ENCODE measurements around the gene FHIT.

FHIT gene

DNA sequence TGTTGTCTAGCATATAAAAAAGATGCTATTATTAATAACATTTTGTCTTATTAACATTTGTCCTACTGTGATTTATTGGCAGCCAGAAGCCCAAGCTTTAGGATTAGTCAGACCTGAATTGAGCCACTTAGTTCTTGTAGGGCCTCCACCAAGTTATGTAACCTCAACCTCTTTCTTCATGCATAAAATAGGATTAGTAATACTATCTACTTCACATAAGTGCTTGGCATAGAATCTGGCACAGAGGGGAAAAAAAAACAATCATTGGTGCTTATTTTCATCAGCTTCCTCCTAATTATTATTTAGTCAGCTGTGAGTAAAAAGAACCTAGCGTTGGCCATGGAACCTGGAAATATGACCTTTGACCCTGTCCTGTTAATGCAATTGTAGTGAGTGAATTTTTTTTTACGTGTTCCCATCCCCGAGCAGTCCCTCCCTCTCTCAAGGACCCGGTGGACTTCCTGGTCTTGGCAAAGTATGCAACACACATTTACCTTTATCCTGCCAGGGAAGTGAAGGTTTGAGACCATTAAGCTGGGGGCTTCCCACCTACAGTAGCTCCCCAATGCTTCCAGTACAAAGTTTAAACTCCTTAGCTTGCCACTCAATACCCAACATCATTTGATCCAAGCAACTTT, 136.8 kb downstream of the FHIT start:
- TF ChIP-seq, protein P1, sequence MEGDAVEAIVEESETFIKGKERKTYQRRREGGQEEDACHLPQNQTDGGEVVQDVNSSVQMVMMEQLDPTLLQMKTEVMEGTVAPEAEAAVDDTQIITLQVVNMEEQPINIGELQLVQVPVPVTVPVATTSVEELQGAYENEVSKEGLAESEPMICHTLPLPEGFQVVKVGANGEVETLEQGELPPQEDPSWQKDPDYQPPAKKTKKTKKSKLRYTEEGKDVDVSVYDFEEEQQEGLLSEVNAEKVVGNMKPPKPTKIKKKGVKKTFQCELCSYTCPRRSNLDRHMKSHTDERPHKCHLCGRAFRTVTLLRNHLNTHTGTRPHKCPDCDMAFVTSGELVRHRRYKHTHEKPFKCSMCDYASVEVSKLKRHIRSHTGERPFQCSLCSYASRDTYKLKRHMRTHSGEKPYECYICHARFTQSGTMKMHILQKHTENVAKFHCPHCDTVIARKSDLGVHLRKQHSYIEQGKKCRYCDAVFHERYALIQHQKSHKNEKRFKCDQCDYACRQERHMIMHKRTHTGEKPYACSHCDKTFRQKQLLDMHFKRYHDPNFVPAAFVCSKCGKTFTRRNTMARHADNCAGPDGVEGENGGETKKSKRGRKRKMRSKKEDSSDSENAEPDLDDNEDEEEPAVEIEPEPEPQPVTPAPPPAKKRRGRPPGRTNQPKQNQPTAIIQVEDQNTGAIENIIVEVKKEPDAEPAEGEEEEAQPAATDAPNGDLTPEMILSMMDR (IDR thresholded peaks at IDR 0.05; ENCODE audit: low read depth, low read length, missing control alignments): no peak
- DNase-seq (ENCODE audit: low read depth): no peak
- H3K4me3 ChIP-seq (ENCODE audit: low read depth, low read length): no peak overlapping the region

DNA sequence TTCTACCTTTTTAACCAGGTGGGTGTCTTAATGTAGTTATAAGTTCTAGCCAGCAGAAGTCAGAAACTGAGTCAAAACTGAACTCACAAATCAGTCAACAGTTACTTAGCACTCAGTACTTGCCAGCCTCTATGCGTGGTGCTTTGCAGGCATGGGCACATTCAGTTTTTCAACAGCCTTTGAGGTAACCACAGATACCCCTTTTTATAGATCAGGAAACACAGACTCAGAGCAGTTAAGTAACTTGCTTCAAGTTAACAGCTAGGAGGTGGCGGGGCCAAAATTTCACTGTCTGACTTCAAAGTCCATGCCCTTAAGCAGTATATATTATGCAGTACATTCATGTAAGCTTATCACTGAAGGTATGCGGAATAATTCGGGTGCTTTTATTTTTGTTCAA, 139.4 kb downstream of the FHIT start:
- TF ChIP-seq, protein P1 (IDR thresholded peaks at IDR 0.05; ENCODE audit: low read depth, low read length, missing control alignments): no peak
- no peak overlapping the region for H3K4me3 ChIP-seq (ENCODE audit: low read depth, low read length)
- peak; percentile 44 for DNase-seq (ENCODE audit: low read depth)

DNA sequence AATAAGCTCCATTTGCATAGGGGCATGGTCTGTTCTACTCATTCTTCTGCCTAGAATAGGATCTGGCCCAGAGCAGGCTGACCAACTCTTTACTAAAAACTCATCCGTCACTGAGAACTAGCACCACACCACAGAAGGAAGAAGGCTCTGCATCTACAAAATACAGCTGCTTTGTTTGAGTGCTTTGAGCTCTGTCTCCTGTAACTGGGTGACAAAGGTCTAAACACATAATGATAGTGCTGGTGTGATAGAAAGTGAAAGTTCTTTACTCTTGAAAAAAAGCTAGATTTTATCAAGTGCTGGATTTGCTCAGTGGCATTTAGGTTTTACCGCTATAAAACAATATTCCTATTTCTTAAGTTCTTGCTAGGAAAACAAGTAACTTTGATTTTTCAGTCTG, 140.7 kb downstream of the FHIT start:
- TF ChIP-seq, protein P1 (IDR thresholded peaks at IDR 0.05; ENCODE audit: low read depth, low read length, missing control alignments): no peak
- no peak overlapping the region for H3K4me3 ChIP-seq (ENCODE audit: low read depth, low read length)
- DNase-seq (ENCODE audit: low read depth): no peak

DNA sequence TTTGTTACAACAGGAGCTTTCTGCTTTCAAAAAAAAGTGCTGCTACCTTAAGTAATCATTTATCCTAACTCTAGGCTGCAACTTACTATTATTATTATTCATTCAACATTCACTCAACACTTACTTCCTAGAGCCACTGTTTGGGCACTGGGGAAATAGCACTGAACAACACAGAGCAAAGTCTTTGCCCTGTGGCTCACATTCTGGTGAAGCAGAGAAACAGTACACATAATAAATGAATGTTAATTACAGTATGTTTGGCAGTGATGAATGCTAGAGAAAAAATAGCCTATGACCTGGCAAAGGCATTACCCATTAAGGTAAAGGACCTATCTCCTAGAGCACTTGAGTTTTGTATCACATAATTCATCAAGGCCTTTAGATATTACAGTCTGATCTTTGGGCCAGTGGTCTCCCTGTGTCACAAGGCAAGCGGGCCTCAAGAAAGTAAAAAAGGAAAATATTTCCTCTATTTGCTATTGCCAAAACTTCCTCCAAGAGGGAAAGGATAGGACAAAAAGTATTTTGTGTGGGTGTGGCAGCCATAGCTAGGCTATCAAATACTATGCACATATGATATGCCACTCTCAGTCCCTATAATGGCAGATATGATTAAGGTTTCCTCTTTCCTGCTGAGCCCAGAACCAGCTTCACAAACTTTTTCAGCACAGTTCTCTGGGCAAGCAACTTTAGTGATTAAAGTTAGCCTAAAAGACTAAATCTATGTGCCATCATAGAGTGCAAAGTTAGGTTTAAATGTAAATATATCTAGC, 142.8 kb downstream of the FHIT start:
- TF ChIP-seq, protein P1 (IDR thresholded peaks at IDR 0.05; ENCODE audit: low read depth, low read length, missing control alignments): no peak
- no peak overlapping the region for H3K4me3 ChIP-seq (ENCODE audit: low read depth, low read length)
- no peak for DNase-seq (ENCODE audit: low read depth)

DNA sequence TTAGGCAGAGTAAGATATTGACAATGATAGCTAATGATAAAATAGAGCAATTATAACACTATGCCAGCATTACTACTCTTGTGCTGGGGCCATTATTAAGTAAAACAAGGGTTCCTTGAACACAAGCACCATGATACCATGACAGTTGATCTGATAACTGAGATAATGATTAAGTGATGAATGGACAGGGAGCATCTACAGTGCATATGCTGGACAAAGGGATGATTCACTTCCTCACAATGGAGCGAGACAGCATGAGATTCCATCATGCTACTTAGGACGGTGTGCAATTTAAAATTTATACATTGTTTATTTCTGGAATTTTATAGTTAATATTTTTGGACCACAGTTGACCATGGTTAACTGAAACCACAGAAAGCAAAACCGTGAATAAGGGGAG, 156.6 kb downstream of the FHIT start:
- no peak for DNase-seq (ENCODE audit: low read depth)
- TF ChIP-seq, protein P1 (IDR thresholded peaks at IDR 0.05; ENCODE audit: low read depth, low read length, missing control alignments): no peak
- no peak overlapping the region for H3K4me3 ChIP-seq (ENCODE audit: low read depth, low read length)

DNA sequence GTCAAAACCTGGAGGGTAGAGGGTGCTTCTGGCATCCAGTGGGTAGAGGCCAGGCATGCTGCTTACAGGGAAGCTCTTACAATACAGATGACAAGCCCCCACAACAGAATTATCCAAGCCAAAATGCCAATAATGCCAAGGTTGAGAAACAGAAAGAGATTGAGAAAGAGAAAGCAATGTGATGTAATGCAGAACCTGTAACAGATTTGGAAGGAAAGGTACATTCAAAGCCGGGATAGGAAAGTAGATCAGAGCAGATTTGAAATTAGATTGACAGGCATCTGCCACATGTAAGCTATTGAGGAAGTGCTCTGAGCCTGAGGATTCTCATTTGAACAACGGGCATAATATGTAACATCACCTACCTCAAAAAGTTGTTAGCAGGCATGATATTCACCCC, 157.9 kb downstream of the FHIT start:
- DNase-seq (ENCODE audit: low read depth): no peak
- TF ChIP-seq, protein P1 (IDR thresholded peaks at IDR 0.05; ENCODE audit: low read depth, low read length, missing control alignments): no peak
- no peak overlapping the region for H3K4me3 ChIP-seq (ENCODE audit: low read depth, low read length)
